Esophagus muscularis mucosa (tissue), 4 donors: Measurements from ENCODE around the gene CHST15. TPM values are rescaled to one million over a fixed set of nuclear protein-coding genes. Genes with fewer than 3 reads are reported as not detected.

Source experiments
- DNase-seq: peaks from one replicate; pipeline ENCODE4 v3.0.0-alpha.2; 2017; ENCODE audit errors: extremely low spot score
- H3K27ac ChIP-seq, 4 donors: fragments of 200-600 bp; sonication (generic); replicated peaks in 1 of 4; 1 replicate in 3 of 4; 2 replicates in 1 of 4; pipeline ENCODE4 v1.5.1; 2016 to 2019; ENCODE audit warnings: mild to moderate bottlenecking in 1 of 4
- H3K27me3 ChIP-seq, 4 donors: fragments of 200-600 bp; sonication (generic); one replicate each; pipeline versions ENCODE4 v1.5.1 to v1.6.0; 2016 to 2019
- H3K36me3 ChIP-seq, 4 donors: fragments of 200-600 bp; sonication (generic); one replicate each; pipeline ENCODE4 v1.5.1; 2016 to 2019
- H3K4me1 ChIP-seq, 4 donors: fragments of 200-600 bp; sonication (generic); one replicate each; pipeline ENCODE4 v1.5.1; 2016 to 2019
- H3K4me3 ChIP-seq, 4 donors: fragments of 200-600 bp; sonication (generic); 1 replicate in 2 of 4; 2 replicates in 2 of 4; pipeline ENCODE4 v1.5.1; 2016 to 2019; ENCODE audit warnings: mild to moderate bottlenecking in 4 of 4, moderate library complexity in 1 of 4
- H3K9me3 ChIP-seq, 4 donors: fragments of 200-600 bp; sonication (generic); 1 replicate in 3 of 4; 2 replicates in 1 of 4; pipeline ENCODE4 v1.5.1; 2016 to 2019
- CTCF ChIP-seq, 3 experiments: fragments of 200-600 bp in 2 of 3; fragments of 450-650 bp in 1 of 3; sonication (generic) in 2 of 3; IDR thresholded peaks; one replicate each; pipeline ENCODE4 v1.5.1; 2017 to 2019; ENCODE audit warnings: antibody characterized with exemption in 3 of 3, mild to moderate bottlenecking in 2 of 3, moderate library complexity in 1 of 3
- EP300 ChIP-seq: sonication (generic); formaldehyde crosslinking; IDR thresholded peaks from one replicate; pipeline ENCODE4 v1.6.1; 2017; ENCODE audit warnings: antibody characterized with exemption
- POLR2A ChIP-seq: fragments of 450-650 bp; IDR thresholded peaks from one replicate; pipeline ENCODE4 v1.6.1; 2017; ENCODE audit warnings: antibody characterized with exemption, moderate library complexity, mild to moderate bottlenecking, low read depth
- POLR2AphosphoS5 ChIP-seq, 2 donors: sonication (generic); formaldehyde crosslinking; IDR thresholded peaks; one replicate each; pipeline ENCODE4 v1.6.1; 2017; ENCODE audit warnings: antibody characterized with exemption in 2 of 2
- WGBS: methylation state at CpG from one replicate; pipeline ENCODE4 v1.1.5; 2018; 5-methylcytosine and 5-hydroxymethylcytosine counted together
- intact Hi-C: fragments of 100-400 bp; cut with DNase I; formaldehyde crosslinking; loops from one replicate; pipeline ENCODE4 v1.15.1; 2023
- total RNA-seq, 4 donors: library from RNA; depleted of rRNA; stranded (reverse); fragments of >200 nt; gene quantifications; one replicate each; pipeline versions ENCODE4 v1.1.0 to v1.2.1, GENCODE V29; 2016

The CHST15 gene
- total RNA-seq, 4 donors from 2014 or later, result 48.2 to 76.1 (median 62.5) TPM

GRCh38 chr10:124040451-124041188, 52.8 kb downstream of the CHST15 start:
- Histone ChIP-seq H3K4me1 (peaks cover 3 to 81% (median 78%) of the 10 kb centered on the region in 4 donors), H3K27ac (peak overlapping the region; percentile 55 to 81 (median 74)), H3K4me3 (no peak overlapping the region), H3K36me3 (peaks cover 0 to 55% (median 29%) of the 10 kb centered on the region in 4 donors), H3K9me3 (no peaks in the 10 kb centered on the region), H3K27me3 (no peaks in the 10 kb centered on the region)
- intact Hi-C loops, result loop anchor here (5.0 kb wide), 1 partner anchor 47 kb away; no protein-coding TSS in a partner anchor
- no peak for TF ChIP-seq CTCF (IDR thresholded peaks at IDR 0.05)
- TF ChIP-seq EP300, result no peak
- TF ChIP-seq POLR2AphosphoS5 (IDR thresholded peaks at IDR 0.05), result no peak
- TF ChIP-seq POLR2A, result no peak
- 69% methylated on average over 7 of the region's 7 CpGs for WGBS
- no peak for DNase-seq

GRCh38 chr10:124039483-124040013, 53.9 kb downstream of the CHST15 start:
- H3K9me3 ChIP-seq, result no peaks in the 10 kb centered on the region
- no peak for DNase-seq
- TF ChIP-seq CTCF (IDR thresholded peaks at IDR 0.05) (no peak), POLR2AphosphoS5 (IDR thresholded peaks at IDR 0.05) (peak in 1 of 2 donors; percentile 27), EP300 (no peak), POLR2A (no peak)
- intact Hi-C loops, result loop anchor here (5.0 kb wide), 1 partner anchor 48 kb away; no protein-coding TSS in a partner anchor
- no peaks in the 10 kb centered on the region for H3K27me3 ChIP-seq
- 34% methylated on average over 10 of the region's 11 CpGs for WGBS
- peaks cover 0 to 55% (median 31%) of the 10 kb centered on the region in 4 donors for H3K36me3 ChIP-seq
- peak overlapping the region; percentile 55 to 81 (median 74) for H3K27ac ChIP-seq
- H3K4me1 ChIP-seq, result peaks cover 3 to 79% (median 75%) of the 10 kb centered on the region in 4 donors
- no peak overlapping the region for H3K4me3 ChIP-seq

- no peak for DNase-seq
- Histone ChIP-seq H3K27me3 (no peaks in the 10 kb centered on the region), H3K27ac (peak overlapping the region; percentile 28 to 82 (median 54)), H3K9me3 (no peaks in the 10 kb centered on the region), H3K4me3 (no peak overlapping the region), H3K36me3 (peaks cover 0 to 47% (median 26%) of the 10 kb centered on the region in 4 donors), H3K4me1 (peaks cover 14 to 79% (median 75%) of the 10 kb centered on the region in 4 donors)
- intact Hi-C loops, result no loop called here
- TF ChIP-seq POLR2A, result no peak
- TF ChIP-seq CTCF (IDR thresholded peaks at IDR 0.05), result no peak
- TF ChIP-seq EP300, result no peak
- WGBS, result 59% methylated on average over 8 of the region's 8 CpGs
These were observed 55.6 kb downstream of the CHST15 start for GRCh38 chr10:124037784-124038183.

GRCh38 chr10:124037286-124037685, 56.1 kb downstream of the CHST15 start:
- WGBS, result 87% methylated on average over 4 of the region's 5 CpGs
- Histone ChIP-seq H3K4me1 (peaks cover 16 to 78% (median 75%) of the 10 kb centered on the region in 4 donors), H3K27me3 (no peaks in the 10 kb centered on the region), H3K9me3 (no peaks in the 10 kb centered on the region), H3K4me3 (no peak overlapping the region), H3K27ac (peak overlapping the region; percentile 28 to 82 (median 54)), H3K36me3 (peaks cover 0 to 43% (median 25%) of the 10 kb centered on the region in 4 donors)
- TF ChIP-seq EP300 (no peak), POLR2AphosphoS5 (IDR thresholded peaks at IDR 0.05) (no peak), POLR2A (no peak), CTCF (IDR thresholded peaks at IDR 0.05) (no peak)
- intact Hi-C loops, result no loop called here
- no peak for DNase-seq
